Tibial artery (tissue), 4 donors: ENCODE data around the gene GALNT9.
"Not testable (repeated sequence)": the region's sequence is repeated elsewhere in the genome, so short reads cannot be mapped to it uniquely, and the experiment has no call there.

Experiments
- DNase-seq, 2 donors: peaks; one replicate each; pipeline ENCODE4 v3.0.0-alpha.2; 2019
- H3K27ac ChIP-seq, 2 donors: fragments of 200-600 bp; sonication (generic) in 1 of 2; 1 replicate in 1 of 2; 2 replicates in 1 of 2; pipeline ENCODE4 v1.5.1; 2018 to 2019; ENCODE audit warnings: mild to moderate bottlenecking in 1 of 2
- H3K27me3 ChIP-seq, 2 donors: fragments of 200-600 bp; sonication (generic) in 1 of 2; one replicate each; pipeline versions ENCODE4 v1.5.1 to v1.6.0; 2016 to 2019
- H3K36me3 ChIP-seq, 3 donors: fragments of 200-600 bp; sonication (generic) in 2 of 3; one replicate each; pipeline ENCODE4 v1.5.1; 2016 to 2019; ENCODE audit warnings: mild to moderate bottlenecking in 2 of 3
- H3K4me1 ChIP-seq, 4 donors: fragments of 200-600 bp; sonication (generic) in 2 of 4; 1 replicate in 3 of 4; 2 replicates in 1 of 4; pipeline ENCODE4 v1.5.1; 2016 to 2019
- H3K4me3 ChIP-seq, 2 donors: fragments of 200-600 bp; sonication (generic) in 1 of 2; 1 replicate in 1 of 2; 2 replicates in 1 of 2; pipeline ENCODE4 v1.5.1; 2018 to 2019; ENCODE audit warnings: mild to moderate bottlenecking in 2 of 2
- H3K9me3 ChIP-seq, 3 donors: fragments of 200-600 bp; sonication (generic) in 1 of 3; one replicate each; pipeline ENCODE4 v1.5.1; 2016 to 2019
- intact Hi-C: fragments of 100-400 bp; cut with DNase I; formaldehyde crosslinking; loops from one replicate; pipeline ENCODE4 v1.15.0; 2023; ENCODE audit warnings: low total_unique reads
- TF ChIP-seq, protein P1 (sequence below), 2 experiments: fragments of 200-600 bp in 1 of 2; fragments of 450-650 bp in 1 of 2; IDR thresholded peaks; one replicate each; pipeline ENCODE4 v1.5.1; 2017 to 2019; ENCODE audit warnings: antibody characterized with exemption in 2 of 2, mild to moderate bottlenecking in 1 of 2, moderate library complexity in 1 of 2

Gene GALNT9

GRCh38 chr12:132222808-132223173 lies 106.6 kb downstream of the GALNT9 start:
- TF ChIP-seq, protein P1, sequence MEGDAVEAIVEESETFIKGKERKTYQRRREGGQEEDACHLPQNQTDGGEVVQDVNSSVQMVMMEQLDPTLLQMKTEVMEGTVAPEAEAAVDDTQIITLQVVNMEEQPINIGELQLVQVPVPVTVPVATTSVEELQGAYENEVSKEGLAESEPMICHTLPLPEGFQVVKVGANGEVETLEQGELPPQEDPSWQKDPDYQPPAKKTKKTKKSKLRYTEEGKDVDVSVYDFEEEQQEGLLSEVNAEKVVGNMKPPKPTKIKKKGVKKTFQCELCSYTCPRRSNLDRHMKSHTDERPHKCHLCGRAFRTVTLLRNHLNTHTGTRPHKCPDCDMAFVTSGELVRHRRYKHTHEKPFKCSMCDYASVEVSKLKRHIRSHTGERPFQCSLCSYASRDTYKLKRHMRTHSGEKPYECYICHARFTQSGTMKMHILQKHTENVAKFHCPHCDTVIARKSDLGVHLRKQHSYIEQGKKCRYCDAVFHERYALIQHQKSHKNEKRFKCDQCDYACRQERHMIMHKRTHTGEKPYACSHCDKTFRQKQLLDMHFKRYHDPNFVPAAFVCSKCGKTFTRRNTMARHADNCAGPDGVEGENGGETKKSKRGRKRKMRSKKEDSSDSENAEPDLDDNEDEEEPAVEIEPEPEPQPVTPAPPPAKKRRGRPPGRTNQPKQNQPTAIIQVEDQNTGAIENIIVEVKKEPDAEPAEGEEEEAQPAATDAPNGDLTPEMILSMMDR (IDR thresholded peaks at IDR 0.05): no peak
- Histone ChIP-seq H3K27ac (no peak overlapping the region), H3K27me3 (peaks cover 0 to 57% of the 10 kb centered on the region in 2 donors), H3K4me3 (no peak overlapping the region), H3K36me3 (no peaks in the 10 kb centered on the region), H3K9me3 (no peaks in the 10 kb centered on the region), H3K4me1 (no peaks in the 10 kb centered on the region)
- DNase-seq: no peak
- intact Hi-C loops: no loop called here

GRCh38 chr12:132222096-132222807 lies 107.1 kb downstream of the GALNT9 start:
- H3K27me3 ChIP-seq: peaks cover 0 to 53% of the 10 kb centered on the region in 2 donors
- no peak overlapping the region for H3K4me3 ChIP-seq
- DNase-seq: peak in 1 of 2 donors; percentile 50
- no peak overlapping the region for H3K27ac ChIP-seq
- no peaks in the 10 kb centered on the region for H3K4me1 ChIP-seq
- no peaks in the 10 kb centered on the region for H3K36me3 ChIP-seq
- intact Hi-C loops: no loop called here
- TF ChIP-seq, protein P1 (IDR thresholded peaks at IDR 0.05): no peak
- no peaks in the 10 kb centered on the region for H3K9me3 ChIP-seq

- H3K27me3 ChIP-seq: peaks cover 0 to 42% of the 10 kb centered on the region in 2 donors
- H3K9me3 ChIP-seq, H3K27ac ChIP-seq, DNase-seq, intact Hi-C loops, H3K36me3 ChIP-seq, H3K4me3 ChIP-seq, H3K4me1 ChIP-seq: not testable (repeated sequence)
These were observed 109.6 kb downstream of the GALNT9 start for GRCh38 chr12:132219761-132220160.

DNA sequence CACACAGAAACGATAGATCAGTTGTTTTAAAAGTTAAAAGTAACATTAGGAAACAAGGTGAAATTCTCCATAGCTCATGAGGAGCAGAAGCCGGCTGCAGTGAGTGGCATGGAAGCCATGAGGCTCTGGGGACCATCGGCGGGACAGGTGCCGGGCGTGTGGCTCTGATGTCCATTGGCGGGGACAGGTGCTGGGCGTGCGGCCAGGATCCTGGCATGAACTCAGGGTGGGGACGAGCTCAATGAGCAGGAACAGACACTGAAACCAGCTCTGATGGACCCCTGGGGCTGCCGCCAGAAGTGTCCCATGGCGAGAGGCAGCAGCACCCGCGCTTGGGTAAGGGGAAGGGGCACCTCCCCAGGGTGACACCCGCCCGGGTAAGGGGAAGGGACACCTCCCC lies 110.1 kb downstream of the GALNT9 start:
- H3K36me3 ChIP-seq: no peaks in the 10 kb centered on the region
- TF ChIP-seq, protein P1 (IDR thresholded peaks at IDR 0.05): no peak
- peak in 1 of 2 donors; percentile 56 for DNase-seq
- no peak overlapping the region for H3K27ac ChIP-seq
- intact Hi-C loops: no loop called here
- no peaks in the 10 kb centered on the region for H3K9me3 ChIP-seq
- no peaks in the 10 kb centered on the region for H3K4me1 ChIP-seq
- no peak overlapping the region for H3K4me3 ChIP-seq
- peaks cover 0 to 44% of the 10 kb centered on the region in 2 donors for H3K27me3 ChIP-seq

GRCh38 chr12:132218915-132219314 lies 110.5 kb downstream of the GALNT9 start:
- intact Hi-C loops: no loop called here
- no peaks in the 10 kb centered on the region for H3K9me3 ChIP-seq
- peaks cover 0 to 44% of the 10 kb centered on the region in 2 donors for H3K27me3 ChIP-seq

DNA sequence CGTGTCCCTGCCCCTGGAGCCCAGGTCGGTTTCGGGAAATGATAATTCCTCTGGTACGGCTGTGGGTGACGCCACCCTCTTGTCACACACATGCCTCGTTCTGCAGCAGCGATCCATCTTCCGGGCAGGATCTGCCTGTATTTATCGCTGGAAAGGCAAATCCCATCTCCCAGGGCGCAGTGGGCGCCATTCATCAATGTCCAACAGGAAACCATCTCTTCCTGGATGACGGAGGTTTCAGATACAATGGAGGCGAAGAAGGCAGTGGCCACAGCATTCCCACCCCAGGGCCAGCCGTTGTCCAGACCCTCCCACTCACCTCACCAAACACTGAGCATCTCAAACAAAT lies 110.9 kb downstream of the GALNT9 start:
- no peaks in the 10 kb centered on the region for H3K36me3 ChIP-seq
- H3K4me1 ChIP-seq: no peaks in the 10 kb centered on the region
- no peak overlapping the region for H3K27ac ChIP-seq
- no peak overlapping the region for H3K4me3 ChIP-seq
- no peaks in the 10 kb centered on the region for H3K9me3 ChIP-seq
- H3K27me3 ChIP-seq: peaks cover 0 to 44% of the 10 kb centered on the region in 2 donors
- no peak for DNase-seq
- intact Hi-C loops: no loop called here
- TF ChIP-seq, protein P1 (IDR thresholded peaks at IDR 0.05): no peak

More at GRCh38 chr12:132218915-132219314, 110.5 kb downstream of the GALNT9 start:
- Histone ChIP-seq H3K27ac (no peak overlapping the region), H3K4me1 (no peaks in the 10 kb centered on the region), H3K36me3 (no peaks in the 10 kb centered on the region), H3K4me3 (no peak overlapping the region)
- DNase-seq: no peak
- TF ChIP-seq, protein P1 (IDR thresholded peaks at IDR 0.05): peak in 1 of 2 experiments; percentile 22
